GF-D8 (cell line): ENCODE data around the gene GOLGA6L22.
"Not testable (repeated sequence)": the region's sequence is repeated elsewhere in the genome, so short reads cannot be mapped to it uniquely, and the experiment has no call there.

ENCODE experiments used
- DNase-seq: peaks from one replicate; lab custom pipeline; 2025; lab: John Stamatoyannopoulos, UW

The GOLGA6L22 gene

DNA sequence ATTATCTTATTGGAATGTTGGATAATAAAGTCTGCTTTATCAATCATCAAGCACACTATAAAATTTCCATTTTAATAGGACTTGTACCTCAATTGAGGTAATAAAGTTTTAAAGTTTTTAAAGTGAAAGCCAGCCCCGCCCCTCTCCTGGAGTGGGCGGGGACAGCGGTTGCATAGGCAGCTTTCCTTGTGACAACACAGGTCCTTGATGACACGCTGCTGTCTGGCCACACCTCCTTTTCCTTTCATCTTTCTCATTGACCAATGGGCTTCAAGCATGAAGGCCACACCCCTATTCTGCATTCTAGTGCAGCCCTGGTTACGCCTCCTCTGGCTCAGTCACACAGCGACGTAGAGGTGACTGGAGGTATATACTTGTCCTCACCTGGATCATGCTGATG is at the start of gene GOLGA6L22:
Gene GOLGA6L22 (plus strand): TSS at position 301 of the 400 bp plus-strand sequence. CDS start 91 bp downstream, at position 392.
- DNase-seq: not testable (repeated sequence)

- not testable (repeated sequence) for DNase-seq
These were observed 41.4 kb upstream of the GOLGA6L22 start for GRCh38 chr15:22417288-22417687.

DNA sequence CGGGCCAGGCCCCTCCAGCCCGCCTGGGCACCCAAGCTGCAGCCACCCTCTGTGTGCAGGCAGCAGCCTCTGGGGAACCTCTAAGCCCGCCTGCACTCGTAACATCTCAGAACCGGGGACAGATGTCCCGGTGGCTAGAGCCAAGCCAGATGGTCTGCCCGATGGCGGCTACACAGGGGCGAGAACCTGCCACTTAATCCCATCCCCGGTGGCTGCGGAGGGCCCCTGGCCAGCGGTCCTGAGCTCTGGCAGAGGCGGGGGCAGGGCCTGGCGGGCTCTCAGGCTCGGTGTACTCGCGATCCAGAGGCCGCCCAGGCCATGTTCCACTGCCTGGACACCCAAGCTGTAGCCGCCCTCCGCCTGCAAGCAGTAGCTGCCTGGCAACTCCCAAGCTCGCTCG is 40.9 kb upstream of the GOLGA6L22 start:
- not testable (repeated sequence) for DNase-seq

DNA sequence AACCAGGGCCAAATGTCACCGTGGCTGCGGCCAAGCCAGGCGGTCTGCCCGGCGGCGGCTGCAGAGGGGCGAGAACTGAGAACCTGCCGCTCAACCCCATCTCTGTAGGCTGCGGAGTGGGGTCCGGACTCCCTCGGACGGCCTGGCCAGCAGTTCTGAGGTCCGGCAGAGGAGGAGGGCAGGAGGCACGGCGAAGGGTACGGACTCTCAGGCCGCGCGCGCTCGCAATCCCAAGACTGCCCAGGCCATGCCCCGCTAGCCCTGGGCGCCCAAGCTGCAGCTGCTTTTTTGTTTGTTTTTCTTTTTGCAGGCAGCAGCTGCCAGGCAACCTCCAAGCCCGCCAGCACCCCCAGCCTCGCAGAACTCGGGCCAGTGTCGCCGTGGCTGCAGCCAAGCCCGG is 40.5 kb upstream of the GOLGA6L22 start:
- DNase-seq: not testable (repeated sequence)

DNA sequence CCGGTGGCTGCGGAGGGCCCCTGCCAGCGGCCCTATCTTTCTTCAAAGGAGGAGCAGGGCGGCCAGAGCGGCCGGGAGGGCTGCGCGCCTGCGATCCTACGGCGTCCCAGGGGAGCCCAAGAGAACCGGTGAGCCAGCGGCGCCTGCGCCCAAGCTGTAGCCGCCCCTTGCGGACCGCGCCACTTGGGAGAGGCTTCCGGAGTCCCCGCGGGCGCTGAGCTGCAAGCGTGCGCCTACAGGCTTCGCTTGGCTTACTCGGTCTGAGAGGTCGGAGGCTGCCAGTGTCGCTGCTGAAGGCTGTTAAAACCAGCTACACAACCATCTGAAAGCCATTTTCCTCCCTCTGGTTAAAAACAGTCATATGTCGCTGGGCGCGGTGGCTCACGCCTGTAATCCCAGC is 40.0 kb upstream of the GOLGA6L22 start:
- not testable (repeated sequence) for DNase-seq

GRCh38 chr15:22420340-22420739 is 38.4 kb upstream of the GOLGA6L22 start:
- DNase-seq: not testable (repeated sequence)

DNA sequence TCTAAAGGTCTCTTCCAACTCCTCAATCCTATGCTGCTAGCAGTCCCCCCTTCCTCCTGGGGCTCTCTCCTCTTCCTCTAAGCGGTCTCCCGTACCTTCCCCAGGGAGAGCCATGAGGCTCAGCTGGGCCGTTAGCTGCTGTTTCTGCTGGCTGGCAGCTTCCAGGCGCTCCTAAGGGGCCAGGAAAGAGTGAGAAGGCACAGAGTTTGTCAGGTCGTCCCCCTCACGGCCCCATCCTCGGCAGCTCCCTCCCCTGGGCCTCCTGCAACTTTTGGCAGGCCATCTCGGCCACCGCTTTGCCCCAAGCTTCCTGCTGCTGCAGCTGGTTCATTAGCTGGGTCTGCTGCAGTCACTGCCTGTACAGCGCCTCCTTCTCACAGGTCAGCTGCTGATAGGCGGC is 29.3 kb upstream of the GOLGA6L22 start:
- not testable (repeated sequence) for DNase-seq

GRCh38 chr15:22431687-22432086 is 27.0 kb upstream of the GOLGA6L22 start:
- not testable (repeated sequence) for DNase-seq

DNA sequence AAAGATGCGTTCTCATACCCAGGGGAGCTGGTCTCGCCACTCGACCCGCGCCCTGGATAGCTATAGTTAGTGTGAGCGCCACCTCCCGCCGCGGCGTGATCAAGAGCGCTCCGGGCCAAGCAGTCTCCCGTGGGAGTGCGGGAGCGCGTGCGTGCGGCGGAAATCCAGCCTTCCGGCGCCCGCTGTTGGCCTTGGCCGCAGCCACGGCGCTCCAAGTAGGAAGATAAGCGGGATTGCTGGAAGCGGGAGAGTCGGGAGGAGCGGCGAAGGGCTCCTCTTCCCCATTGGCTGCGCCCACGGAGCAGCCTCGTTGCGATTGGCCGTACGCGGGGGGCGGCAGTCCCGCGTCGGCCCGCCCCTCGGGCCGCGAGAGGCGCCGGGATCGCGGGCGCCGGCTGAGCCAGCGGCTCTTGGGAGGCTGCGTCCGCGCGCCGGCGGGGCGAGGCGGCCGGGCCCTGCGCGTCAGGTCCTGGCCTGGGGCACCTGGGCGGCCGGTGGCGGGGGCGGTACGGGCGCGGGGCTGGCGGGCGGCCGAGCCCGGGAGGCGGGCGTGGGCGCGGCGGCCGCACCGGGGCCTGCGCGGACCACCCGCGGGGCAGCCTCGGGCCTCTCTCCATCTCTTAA is 35.9 kb downstream of the GOLGA6L22 start:
- not testable (repeated sequence) for DNase-seq

- DNase-seq: not testable (repeated sequence)
These were observed 38.5 kb downstream of the GOLGA6L22 start for GRCh38 chr15:22497200-22497599.

DNA sequence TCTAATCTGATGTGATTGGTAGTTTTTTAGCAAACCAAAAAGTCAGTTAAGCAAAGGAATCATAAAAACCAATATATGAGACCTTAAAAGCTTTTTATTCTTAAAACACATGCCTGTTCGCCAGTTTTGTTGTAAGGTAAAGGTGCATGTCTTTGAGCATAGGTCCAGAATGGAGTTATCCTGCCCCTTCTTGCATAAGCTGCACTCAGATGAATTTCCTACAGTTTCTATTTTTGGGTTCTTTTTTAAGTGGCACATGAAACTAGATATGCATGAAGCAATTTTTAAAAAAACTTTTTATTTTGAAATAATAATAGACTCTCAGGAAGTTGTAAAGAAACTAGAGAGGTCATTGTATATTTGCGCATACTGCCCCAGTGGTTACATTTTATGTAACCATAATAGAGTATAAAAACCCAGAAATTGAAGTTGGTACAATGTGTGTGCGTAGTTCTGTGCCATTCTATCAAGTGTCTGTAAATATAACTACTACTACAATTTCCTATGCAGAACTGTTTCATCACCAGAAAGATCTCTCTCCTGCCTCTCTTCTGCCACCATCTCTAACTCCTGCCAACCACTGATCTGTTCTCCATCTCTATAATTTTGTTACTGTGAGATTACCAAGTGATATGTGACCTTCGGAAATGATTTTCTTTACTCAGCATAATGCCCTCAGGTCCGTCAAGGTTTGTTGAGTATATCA is 39.7 kb downstream of the GOLGA6L22 start:
- DNase-seq: not testable (repeated sequence)

DNA sequence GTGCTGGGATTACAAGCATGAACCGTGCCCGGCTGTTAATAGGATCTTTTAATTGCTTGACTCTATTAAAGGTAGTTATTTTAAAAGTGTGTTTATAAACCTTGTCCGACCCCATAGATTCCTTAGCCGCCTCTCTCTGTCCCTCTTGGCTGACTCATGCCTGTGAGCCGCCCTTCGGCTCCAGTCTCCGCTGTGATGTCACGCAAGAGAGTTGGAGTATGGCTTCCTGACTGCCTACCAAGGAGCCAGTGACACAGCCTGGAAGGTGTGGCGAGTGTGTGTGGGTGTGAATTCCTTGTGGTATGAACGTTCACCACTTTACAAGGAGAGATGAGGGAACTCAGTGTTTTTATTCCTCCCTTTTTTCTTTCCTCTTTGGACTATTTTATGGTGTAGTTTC is 43.6 kb downstream of the GOLGA6L22 start:
- DNase-seq: not testable (repeated sequence)

DNA sequence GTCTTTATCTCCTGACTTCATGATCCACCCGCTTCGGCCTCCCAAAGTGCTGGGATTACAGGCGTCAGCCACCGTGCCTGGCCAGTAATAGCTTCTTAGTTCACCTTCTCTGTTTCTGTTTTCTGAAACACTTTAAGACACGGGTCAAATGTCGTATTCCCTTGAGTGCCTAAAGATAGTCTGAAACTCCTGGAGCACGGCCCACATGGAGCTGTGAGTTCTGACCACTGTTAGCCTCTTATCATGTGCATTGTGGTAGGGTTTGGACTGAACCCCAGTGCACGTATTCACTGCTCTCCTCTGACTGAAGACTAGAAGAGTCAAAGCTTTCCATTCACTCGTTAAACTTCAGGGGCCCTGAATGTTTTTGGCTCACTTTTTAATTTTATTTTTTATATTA is 48.3 kb downstream of the GOLGA6L22 start:
- not testable (repeated sequence) for DNase-seq

- DNase-seq: not testable (repeated sequence)
These were observed 57.4 kb downstream of the GOLGA6L22 start for GRCh38 chr15:22516140-22516539.
